Femur (tissue), 1 donor: ENCODE data around the gene LAMA5.

ENCODE experiments used
- DNase-seq: peaks from one replicate; pipeline ENCODE4 v3.0.0-alpha.2; 2017

Gene LAMA5

GRCh38 chr20:62282103-62282502 is 85.0 kb downstream of the LAMA5 start:
- DNase-seq: no peak

GRCh38 chr20:62281161-62281933 is 85.8 kb downstream of the LAMA5 start:
- DNase-seq: no peak

- no peak for DNase-seq
Observed at GRCh38 chr20:62280303-62280702, 86.8 kb downstream of the LAMA5 start.

- DNase-seq: no peak
Observed at GRCh38 chr20:62277253-62277652, 89.9 kb downstream of the LAMA5 start.

DNA sequence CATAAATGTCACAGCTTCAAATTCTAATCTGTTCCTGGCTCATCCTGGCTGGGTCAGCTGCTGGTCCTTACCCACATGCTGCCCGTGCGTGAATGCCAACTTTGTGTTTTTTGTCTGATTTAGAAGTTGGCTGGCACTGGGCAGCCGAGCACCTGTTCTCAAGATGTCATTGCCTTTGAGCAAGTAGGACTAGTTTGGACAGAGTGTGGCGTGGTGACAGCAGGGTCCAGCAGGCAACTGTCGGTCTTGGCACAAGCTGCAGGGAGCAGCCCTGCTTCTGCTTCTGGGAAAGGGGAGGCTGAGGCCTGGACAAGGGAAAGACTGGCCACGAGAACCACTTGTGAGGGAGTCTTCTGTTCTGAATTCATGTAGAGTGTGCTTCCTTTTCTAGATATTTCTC is 90.7 kb downstream of the LAMA5 start:
- DNase-seq: peak; percentile 82

DNA sequence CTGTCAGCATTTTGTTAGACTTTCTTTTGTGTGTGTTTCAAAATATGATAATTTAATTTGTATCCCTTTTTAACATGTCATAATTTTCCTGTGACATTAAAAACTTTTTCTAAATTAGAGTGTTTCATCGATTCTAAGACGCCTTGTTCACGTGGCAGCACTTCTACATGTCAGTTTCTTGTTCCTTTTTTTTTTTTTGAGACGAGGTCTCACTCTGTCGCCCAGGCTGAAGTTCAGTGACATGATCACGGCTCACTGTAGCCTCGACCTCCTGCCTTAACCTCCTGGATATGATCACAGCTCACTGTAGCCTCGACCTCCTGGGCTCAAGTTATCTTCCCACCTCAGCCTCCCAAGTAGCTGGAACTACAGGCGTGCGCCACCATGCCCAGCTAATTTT is 91.9 kb downstream of the LAMA5 start:
- DNase-seq: no peak

GRCh38 chr20:62274332-62274950 is 92.7 kb downstream of the LAMA5 start:
- DNase-seq: no peak

DNA sequence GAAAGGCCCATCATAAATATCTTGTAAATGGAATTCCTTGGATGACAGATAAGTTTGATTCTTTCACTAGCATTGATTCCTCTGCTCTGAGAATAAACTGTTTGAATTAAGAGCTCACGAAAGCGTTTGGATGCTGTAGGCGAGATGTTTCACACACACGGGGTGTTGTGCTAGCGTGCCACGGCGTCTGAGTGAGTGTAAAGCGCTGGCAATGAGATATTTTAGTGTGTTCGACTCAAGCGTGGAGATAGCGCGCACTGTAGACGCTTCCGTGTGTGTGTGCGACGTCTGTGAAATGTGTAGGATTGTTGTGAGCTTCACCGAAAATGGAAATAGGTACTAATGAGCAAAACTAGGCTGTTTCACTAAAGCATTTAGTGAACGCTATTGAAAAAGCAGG is 93.7 kb downstream of the LAMA5 start:
- DNase-seq: no peak

- no peak for DNase-seq
Observed at GRCh38 chr20:62272200-62272599, 94.9 kb downstream of the LAMA5 start.

- DNase-seq: no peak
Observed at GRCh38 chr20:62269871-62270270, 97.2 kb downstream of the LAMA5 start.

DNA sequence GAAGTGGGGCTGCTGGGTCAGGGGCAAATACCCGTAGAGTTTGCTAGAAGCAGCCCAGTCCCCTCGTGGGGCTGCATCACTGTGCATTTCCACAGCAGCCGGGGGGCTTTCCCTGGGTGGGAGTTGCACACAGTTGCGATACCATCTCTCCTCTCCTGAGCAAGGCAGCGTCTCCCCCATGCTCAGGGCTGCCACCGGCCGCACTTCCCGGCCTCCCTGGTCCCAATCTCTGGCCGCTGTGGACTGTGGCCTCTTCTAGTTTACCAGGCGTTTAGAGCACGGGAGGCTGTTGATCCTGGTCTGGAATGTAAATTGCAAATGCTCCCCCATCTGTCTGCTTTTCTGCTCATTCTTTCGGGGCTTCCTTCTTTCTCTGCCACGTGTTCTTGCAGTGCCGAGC is 97.7 kb downstream of the LAMA5 start:
- DNase-seq: no peak

GRCh38 chr20:62268228-62268900 is 98.7 kb downstream of the LAMA5 start:
- no peak for DNase-seq

GRCh38 chr20:62267543-62267942 is 99.6 kb downstream of the LAMA5 start:
- DNase-seq: no peak

DNA sequence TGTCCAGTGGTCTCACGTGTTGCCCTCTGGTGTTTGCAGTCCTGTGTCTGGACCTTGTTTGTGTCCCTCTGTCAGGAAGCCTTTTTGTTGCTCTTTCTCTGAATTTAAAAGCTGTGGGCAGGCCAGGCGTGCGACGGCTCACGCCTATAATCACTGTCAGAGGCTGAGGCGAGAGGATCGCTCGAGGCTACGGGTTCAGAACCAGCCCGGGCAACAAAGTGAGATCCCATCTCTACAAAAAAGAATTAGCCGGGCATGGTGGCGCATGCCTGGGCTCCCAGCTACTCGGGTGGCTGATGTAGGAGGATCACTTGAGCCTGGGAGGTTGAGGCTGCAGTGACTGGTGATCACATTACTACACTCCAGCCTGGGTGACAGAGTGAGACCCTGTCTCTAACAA is 100.3 kb downstream of the LAMA5 start:
- DNase-seq: no peak

- DNase-seq: no peak
Observed at GRCh38 chr20:62266340-62266739, 100.8 kb downstream of the LAMA5 start.

DNA sequence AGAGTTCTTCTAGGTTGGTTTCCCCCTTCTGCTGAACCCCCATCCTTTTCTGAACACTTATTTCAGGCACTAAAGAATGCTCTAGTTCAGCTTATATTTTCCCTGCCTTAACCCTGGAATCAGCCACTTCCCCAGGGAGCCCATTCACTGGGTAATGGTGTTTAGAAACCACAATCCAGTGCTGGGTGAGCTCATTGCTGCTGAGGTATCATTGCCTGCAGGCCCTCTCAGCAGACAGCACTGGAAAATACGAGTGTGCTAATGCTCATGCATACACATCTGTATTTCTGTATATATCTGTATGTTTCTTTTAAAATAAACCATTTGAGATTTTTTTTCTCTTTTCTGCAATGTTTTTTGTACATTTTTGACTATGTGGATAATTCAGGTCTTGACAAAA is 101.7 kb downstream of the LAMA5 start:
- no peak for DNase-seq

DNA sequence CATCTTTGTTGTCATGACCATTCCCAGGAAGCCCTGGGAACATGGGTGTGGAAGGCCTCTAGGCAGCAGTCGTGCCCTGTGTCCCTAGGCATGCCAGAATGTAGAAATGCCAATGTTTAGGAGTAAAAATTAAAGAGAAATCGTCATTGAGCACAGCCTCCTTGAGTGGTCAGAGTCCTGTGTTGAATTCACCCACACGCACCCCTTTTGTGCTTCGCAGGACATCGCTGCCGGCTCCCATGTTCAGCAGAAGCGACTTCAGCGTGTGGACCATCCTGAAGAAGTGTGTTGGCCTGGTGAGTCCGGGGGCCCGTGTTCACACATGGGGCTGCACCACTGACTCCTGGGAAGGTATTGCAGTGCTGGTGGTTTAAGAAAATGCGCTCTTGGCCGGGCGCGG is 103.7 kb downstream of the LAMA5 start:
- no peak for DNase-seq

- no peak for DNase-seq
Observed at GRCh38 chr20:62262064-62262463, 105.0 kb downstream of the LAMA5 start.

GRCh38 chr20:62259294-62259565 is 107.9 kb downstream of the LAMA5 start:
- no peak for DNase-seq
